Activated T-helper 17 cell treated with anti-CD3 and anti-CD28 coated beads, Interleukin-2, amount 50 U/mL, for 72 hours (primary cell): ENCODE results near the gene SPACA6. TPM values are rescaled to one million over a fixed set of nuclear protein-coding genes. Genes with fewer than 3 reads are reported as not detected.
"Not testable (repeated sequence)": the region's sequence is repeated elsewhere in the genome, so short reads cannot be mapped to it uniquely, and the experiment has no call there.

Source experiments
- ATAC-seq: fragments of 150-1000 bp; cut with Tn5 transposase; replicated peaks from 2 replicates; pipeline ENCODE4 v1.10.0; 2021; ENCODE audit warnings: mild to moderate bottlenecking, moderate library complexity
- H3K27ac Mint-ChIP-seq: one replicate; pipeline ENCODE4 v1.8.0; 2022; ENCODE audit warnings: mixed read lengths
- H3K27me3 Mint-ChIP-seq: one replicate; pipeline ENCODE4 v1.8.0; 2022; ENCODE audit warnings: mixed read lengths
- H3K36me3 Mint-ChIP-seq: one replicate; pipeline ENCODE4 v1.8.0; 2022; ENCODE audit warnings: low read depth, mild to moderate bottlenecking, mixed read lengths
- H3K4me1 Mint-ChIP-seq: one replicate; pipeline ENCODE4 v1.8.0; 2022; ENCODE audit warnings: mixed read lengths
- H3K4me3 Mint-ChIP-seq: one replicate; pipeline ENCODE4 v1.8.0; 2022; ENCODE audit warnings: mild to moderate bottlenecking, mixed read lengths
- H3K9me3 Mint-ChIP-seq: one replicate; pipeline ENCODE4 v1.8.0; 2022; ENCODE audit warnings: mixed read lengths
- total RNA-seq, 2 donors: library from RNA; stranded (reverse); gene quantifications; one replicate each; pipeline ENCODE4 v1.2.3, GENCODE V29; 2022

Gene SPACA6
- total RNA-seq, 2 donors from 2014 or later, result 3.2 to 18.3 TPM

DNA sequence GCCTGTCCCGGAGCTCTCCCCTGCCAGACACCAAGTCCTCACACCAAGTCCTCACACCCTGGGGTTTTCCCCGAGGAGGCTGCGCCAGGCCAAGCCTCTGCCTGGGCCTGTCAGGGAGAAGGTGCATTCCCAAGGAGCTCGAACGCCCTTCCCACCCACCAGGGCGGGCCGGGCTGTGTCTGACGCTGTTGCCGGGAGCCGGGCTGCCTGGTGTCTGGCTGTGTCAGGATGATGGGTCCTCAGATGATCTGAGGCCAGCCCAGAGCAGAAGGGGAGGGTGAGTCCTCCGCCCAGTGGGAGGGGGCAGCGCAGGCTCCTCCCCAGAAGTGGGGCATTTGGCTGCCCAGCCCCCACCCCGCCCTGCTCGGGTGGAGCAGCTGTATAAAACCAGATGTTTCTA, 32.9 kb downstream of the SPACA6 start:
- peaks cover 3% of the 10 kb centered on the region for H3K9me3 Mint-ChIP-seq
- no peak overlapping the region for H3K4me3 Mint-ChIP-seq
- H3K4me1 Mint-ChIP-seq, result no peaks in the 10 kb centered on the region
- ATAC-seq, result no peak
- H3K27me3 Mint-ChIP-seq, result peaks cover 42% of the 10 kb centered on the region
- no peak overlapping the region for H3K27ac Mint-ChIP-seq
- no peaks in the 10 kb centered on the region for H3K36me3 Mint-ChIP-seq

DNA sequence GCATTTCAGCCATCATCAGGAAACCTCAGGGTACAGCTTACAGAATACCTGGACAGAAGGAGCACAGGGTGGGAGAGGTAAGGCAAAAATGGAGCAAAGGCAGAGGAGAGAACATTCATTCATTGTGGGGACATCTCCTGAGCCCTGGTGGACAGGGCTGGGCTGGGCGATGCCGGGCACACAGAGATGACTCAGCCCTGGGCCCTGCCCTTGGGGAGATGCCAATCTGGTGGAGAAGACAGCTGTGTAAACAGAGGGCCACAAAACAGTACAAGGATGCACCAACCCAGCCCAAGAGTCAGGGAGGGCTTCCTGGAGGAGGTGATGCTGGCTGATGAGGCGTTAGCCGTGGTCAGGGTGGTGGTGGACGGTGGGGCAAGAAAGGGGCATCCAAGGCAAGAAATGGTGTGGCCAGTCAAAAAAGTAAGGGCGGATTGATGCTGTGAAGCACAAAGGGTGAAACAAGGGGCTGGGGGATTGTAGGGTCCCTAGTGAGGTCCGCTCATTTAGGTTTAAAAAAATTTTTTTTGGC, 34.3 kb downstream of the SPACA6 start:
- no peak overlapping the region for H3K4me3 Mint-ChIP-seq
- peaks cover 3% of the 10 kb centered on the region for H3K9me3 Mint-ChIP-seq
- no peaks in the 10 kb centered on the region for H3K36me3 Mint-ChIP-seq
- no peaks in the 10 kb centered on the region for H3K4me1 Mint-ChIP-seq
- H3K27me3 Mint-ChIP-seq, result peaks cover 42% of the 10 kb centered on the region
- no peak for ATAC-seq
- H3K27ac Mint-ChIP-seq, result no peak overlapping the region

DNA sequence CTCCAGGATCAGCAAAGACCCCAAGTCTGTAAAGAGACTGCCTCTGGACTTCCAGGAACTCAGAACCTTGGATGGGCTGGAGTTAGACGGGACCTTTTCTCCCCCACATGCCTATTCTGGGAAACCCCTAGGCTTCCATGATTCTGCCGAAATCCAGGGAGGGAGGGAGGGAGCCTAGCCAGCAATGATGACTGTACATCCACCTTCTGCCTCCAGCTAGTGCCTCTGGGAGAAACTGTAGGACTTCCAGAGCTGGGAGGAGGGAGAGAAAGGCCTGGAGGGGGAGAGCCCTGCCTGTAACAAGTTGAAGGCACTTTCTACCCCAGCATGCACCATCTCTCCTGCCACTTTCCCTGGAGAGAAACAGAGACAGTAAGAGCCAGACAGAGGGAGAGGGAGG, 36.7 kb downstream of the SPACA6 start:
- Mint-ChIP-seq H3K4me1 (no peaks in the 10 kb centered on the region), H3K27ac (no peak overlapping the region), H3K9me3 (peaks cover 3% of the 10 kb centered on the region), H3K4me3 (no peak overlapping the region), H3K36me3 (no peaks in the 10 kb centered on the region), H3K27me3 (peaks cover 25% of the 10 kb centered on the region)
- no peak for ATAC-seq

DNA sequence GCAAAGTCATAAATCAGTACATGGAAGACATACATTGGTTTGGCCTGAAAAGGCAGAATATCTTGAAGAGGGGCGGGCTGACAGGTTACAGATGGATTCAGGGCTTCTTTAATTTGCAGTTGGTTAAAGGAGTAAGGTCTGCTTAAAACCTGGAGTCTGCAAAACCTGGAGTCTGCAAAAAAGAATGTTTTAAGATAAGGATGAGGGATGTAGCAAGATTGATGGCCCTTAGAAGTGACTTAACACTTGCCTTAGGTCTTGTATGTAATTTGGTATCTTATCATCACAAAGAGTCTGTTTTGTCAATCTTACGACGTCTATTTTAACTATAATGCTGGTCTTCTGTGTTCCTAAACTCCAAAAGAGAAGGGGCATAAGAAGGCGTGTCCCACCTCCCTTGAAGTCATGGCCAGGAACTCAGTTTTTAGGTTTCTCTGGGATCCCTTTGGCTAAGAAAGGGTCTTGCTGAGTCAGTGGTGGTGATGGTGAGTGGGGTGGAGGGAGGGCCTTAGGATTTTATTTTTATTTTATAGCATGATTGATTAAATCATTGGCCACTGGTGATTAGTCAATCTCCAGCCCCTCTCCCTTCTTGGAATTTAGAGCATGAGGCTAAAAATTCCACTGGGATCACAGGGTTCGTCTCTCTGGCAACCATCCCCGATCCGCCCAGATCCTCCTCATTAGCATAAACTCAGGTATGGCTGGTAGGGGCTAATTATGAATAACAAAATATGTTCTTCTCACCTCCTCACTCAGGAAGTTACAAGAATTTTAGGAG, 40.8 kb downstream of the SPACA6 start:
- peaks cover under 1% of the 10 kb centered on the region for H3K9me3 Mint-ChIP-seq
- H3K27ac Mint-ChIP-seq, result no peak overlapping the region
- H3K4me1 Mint-ChIP-seq, result no peaks in the 10 kb centered on the region
- H3K36me3 Mint-ChIP-seq, result no peaks in the 10 kb centered on the region
- ATAC-seq, result no peak
- no peak overlapping the region for H3K4me3 Mint-ChIP-seq
- H3K27me3 Mint-ChIP-seq, result peaks cover 14% of the 10 kb centered on the region

DNA sequence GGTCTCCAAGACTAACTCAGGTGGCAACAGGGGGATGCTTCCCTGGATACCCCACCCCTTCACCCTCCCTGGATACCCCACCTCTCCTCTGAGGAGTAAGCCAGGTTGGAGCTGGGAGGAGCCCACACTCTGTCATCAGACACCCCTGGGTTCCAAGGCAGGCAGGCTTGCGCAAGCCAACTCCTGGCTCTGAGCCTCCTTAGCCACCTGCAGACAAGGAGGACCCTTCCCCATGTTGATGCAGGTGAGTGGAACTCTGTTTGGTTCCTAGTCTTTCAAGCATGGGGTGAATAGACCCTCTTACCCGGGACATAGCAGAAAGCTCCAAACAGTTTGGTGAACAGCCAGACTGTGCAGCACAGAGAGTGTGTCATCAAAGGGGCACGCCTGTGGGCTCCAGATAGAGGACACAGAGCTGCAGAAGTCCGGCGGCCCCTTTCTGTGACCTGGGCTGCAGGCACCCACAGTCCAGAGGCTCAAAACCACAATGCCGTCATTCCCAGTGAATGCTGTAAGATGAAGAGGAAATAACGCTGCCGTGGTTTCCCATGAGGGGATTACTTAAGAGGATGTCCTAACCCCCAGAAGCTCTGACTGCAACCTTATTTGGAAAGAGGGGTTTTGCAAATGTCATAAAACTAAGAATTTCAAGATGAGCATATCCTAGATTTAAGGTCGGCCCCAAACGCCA, 42.8 kb downstream of the SPACA6 start:
- ATAC-seq, result no peak
- no peak overlapping the region for H3K4me3 Mint-ChIP-seq
- peaks cover 17% of the 10 kb centered on the region for H3K27me3 Mint-ChIP-seq
- no peaks in the 10 kb centered on the region for H3K4me1 Mint-ChIP-seq
- H3K36me3 Mint-ChIP-seq, result no peaks in the 10 kb centered on the region
- H3K27ac Mint-ChIP-seq, result no peak overlapping the region
- H3K9me3 Mint-ChIP-seq, result no peaks in the 10 kb centered on the region

DNA sequence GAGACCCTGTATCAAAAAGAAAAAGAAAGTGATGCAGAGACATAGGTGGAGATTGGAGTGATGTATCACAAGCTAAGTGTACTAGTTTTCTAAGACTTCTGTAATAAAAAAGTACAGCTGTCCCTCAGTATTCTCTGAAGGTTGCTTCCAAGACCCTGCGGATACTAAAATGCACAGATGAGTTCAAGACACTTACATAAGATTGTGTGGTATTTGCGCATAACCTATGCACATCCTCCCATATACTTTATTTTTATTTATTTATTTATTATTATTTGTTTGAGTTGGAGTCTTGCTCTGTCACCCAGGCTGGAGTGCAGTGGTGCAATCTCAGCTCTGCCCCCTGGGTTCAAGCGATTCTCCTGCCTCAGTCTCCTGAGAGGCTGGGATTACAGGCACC, 44.3 kb downstream of the SPACA6 start:
- no peaks in the 10 kb centered on the region for H3K9me3 Mint-ChIP-seq
- no peaks in the 10 kb centered on the region for H3K4me1 Mint-ChIP-seq
- H3K36me3 Mint-ChIP-seq, result no peaks in the 10 kb centered on the region
- ATAC-seq, result no peak
- H3K27me3 Mint-ChIP-seq, result peaks cover 17% of the 10 kb centered on the region
- H3K4me3 Mint-ChIP-seq, result no peak overlapping the region
- H3K27ac Mint-ChIP-seq, result no peak overlapping the region

DNA sequence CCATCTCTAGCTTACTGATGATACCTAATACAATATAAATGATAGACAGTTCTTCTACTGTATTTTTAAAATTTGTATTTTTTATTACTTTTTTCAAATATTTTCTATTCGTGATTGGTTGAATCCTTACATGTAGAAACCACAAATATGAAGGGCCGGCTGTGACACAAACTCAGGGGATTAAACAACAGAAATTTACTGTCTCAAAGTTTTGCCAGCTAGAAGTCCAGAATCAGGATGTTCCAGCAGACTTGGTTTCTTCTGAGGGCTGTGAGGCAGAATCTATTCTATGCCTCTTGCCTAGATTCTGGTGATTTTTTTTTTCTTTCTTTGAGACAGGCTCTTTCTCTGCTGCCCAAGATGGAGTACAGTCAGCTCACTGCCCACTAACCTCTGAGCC, 44.8 kb downstream of the SPACA6 start:
- no peak overlapping the region for H3K27ac Mint-ChIP-seq
- peaks cover 17% of the 10 kb centered on the region for H3K27me3 Mint-ChIP-seq
- no peaks in the 10 kb centered on the region for H3K4me1 Mint-ChIP-seq
- ATAC-seq, result no peak
- H3K36me3 Mint-ChIP-seq, result no peaks in the 10 kb centered on the region
- no peaks in the 10 kb centered on the region for H3K9me3 Mint-ChIP-seq
- H3K4me3 Mint-ChIP-seq, result no peak overlapping the region

DNA sequence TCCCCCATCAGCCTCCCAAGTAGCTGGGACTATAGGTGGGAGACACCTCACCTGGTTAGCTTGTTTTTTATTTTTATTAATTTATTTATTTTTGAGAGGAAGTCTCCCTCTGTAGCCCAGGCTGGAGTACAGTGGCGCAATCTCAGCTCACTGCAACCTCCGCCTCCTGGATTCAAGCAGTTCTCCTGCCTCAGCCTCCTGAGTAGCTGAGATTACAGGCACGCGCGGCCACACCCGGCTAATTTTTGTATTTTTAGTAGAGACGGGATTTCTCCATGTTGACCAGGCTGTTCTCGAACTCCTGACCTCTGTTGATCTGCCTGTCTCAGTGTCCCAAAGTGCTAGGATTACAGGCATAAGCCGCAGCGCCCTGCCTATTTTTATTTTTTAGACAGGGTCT, 45.4 kb downstream of the SPACA6 start:
- not testable (repeated sequence) for H3K9me3 Mint-ChIP-seq, ATAC-seq, H3K4me1 Mint-ChIP-seq, H3K36me3 Mint-ChIP-seq, H3K4me3 Mint-ChIP-seq, H3K27ac Mint-ChIP-seq
- H3K27me3 Mint-ChIP-seq, result peaks cover 17% of the 10 kb centered on the region

DNA sequence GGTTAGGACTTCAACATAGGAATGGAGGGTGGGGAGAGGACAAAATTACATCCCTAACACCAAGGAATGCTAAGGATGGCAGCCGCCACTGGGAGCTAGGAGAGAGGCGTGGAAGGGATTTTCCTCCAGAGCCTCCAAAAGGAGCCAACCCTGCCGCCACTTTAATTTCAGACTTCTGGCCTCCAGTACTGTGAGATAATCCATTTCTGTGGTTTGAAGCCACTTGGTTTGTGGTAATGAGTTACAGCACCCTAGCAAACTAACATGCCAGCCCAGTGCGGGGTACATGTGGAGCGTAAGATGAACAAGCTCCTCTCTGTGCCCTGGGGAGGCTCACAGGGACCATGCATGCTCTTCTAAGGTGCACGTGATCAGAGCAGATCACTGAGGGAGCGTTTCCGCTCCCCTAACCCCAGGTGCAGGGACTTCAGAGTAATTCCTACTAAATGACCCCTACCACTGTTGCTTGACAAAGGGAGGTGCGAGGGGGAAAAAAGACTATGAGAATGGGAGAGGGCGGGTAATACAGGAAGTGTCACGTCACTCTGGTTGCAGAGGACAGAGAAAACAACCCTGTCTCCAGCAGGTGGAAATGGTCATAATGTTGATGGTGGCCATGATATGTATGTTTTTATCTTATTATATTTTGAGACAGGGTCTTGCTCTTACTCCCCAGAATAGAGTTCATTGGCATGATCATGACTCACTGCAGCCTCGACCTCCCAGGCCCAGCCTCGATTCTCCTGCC, 46.5 kb downstream of the SPACA6 start:
- peaks cover 17% of the 10 kb centered on the region for H3K27me3 Mint-ChIP-seq
- no peak overlapping the region for H3K4me3 Mint-ChIP-seq
- ATAC-seq, result no peak
- H3K9me3 Mint-ChIP-seq, result no peaks in the 10 kb centered on the region
- no peaks in the 10 kb centered on the region for H3K36me3 Mint-ChIP-seq
- H3K4me1 Mint-ChIP-seq, result no peaks in the 10 kb centered on the region
- no peak overlapping the region for H3K27ac Mint-ChIP-seq

DNA sequence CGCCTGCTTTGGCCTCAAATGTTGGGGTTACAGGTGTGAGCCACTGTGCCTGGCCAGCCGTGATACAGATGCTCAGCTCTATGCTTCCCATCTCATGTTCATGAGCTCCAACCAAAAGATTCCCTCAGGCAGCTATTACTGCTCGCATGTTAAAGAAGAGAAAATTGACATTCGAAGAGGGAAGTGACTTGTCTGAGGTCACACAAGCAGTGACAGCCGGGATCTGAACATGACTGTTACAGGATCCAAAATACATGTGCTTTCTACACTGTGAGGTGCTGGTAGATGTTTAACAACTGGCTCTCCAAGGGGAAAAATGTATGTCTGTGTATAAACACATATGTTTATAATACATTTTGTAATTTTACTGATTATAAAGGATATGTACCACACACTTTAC, 47.2 kb downstream of the SPACA6 start:
- Mint-ChIP-seq H3K4me1 (no peaks in the 10 kb centered on the region), H3K9me3 (no peaks in the 10 kb centered on the region), H3K27ac (no peak overlapping the region), H3K4me3 (no peak overlapping the region), H3K27me3 (peaks cover 17% of the 10 kb centered on the region), H3K36me3 (no peaks in the 10 kb centered on the region)
- no peak for ATAC-seq

DNA sequence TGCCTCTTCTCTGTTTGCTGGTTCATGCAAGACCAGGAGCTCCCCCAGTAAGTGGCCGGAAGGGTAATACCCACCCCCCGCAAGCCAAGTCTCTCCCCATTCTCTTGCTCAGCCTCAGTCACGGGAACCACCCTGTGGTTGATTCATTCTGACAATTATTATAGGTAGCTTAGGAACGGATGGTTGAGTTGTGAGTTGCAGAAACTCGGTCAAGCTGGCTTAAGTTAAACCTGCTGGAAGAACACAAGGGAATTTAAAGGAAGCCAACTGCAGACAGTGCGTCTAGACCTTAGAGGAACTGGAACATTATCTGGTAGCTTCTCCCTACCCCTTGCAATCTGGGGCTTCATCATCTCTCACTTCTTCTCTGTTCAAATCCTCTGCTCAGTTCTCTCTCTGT, 49.7 kb downstream of the SPACA6 start:
- H3K36me3 Mint-ChIP-seq, result no peaks in the 10 kb centered on the region
- no peak overlapping the region for H3K4me3 Mint-ChIP-seq
- no peaks in the 10 kb centered on the region for H3K4me1 Mint-ChIP-seq
- no peak overlapping the region for H3K27ac Mint-ChIP-seq
- no peak for ATAC-seq
- no peaks in the 10 kb centered on the region for H3K9me3 Mint-ChIP-seq
- H3K27me3 Mint-ChIP-seq, result peaks cover 12% of the 10 kb centered on the region

DNA sequence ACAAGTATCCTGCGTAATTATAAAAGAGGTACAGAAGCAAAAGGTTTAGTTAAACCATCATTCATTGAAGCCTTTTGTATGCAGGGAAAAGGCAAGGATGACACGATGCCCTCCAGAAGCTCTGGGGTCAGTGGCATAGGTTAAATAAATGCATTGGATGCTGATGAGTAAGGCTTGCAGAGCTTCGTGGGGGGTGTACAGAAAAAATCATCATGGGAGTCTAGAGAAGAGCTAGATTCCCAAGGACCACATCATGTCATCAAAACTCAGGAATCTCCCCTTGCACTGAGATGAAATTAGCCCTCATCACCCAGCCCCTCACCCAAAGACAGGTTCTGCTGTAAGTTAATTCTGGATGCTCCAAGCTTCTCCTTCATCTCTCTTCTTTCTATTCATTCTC, 50.3 kb downstream of the SPACA6 start:
- no peaks in the 10 kb centered on the region for H3K36me3 Mint-ChIP-seq
- H3K27me3 Mint-ChIP-seq, result peaks cover 12% of the 10 kb centered on the region
- no peaks in the 10 kb centered on the region for H3K9me3 Mint-ChIP-seq
- ATAC-seq, result no peak
- no peaks in the 10 kb centered on the region for H3K4me1 Mint-ChIP-seq
- no peak overlapping the region for H3K27ac Mint-ChIP-seq
- H3K4me3 Mint-ChIP-seq, result no peak overlapping the region

DNA sequence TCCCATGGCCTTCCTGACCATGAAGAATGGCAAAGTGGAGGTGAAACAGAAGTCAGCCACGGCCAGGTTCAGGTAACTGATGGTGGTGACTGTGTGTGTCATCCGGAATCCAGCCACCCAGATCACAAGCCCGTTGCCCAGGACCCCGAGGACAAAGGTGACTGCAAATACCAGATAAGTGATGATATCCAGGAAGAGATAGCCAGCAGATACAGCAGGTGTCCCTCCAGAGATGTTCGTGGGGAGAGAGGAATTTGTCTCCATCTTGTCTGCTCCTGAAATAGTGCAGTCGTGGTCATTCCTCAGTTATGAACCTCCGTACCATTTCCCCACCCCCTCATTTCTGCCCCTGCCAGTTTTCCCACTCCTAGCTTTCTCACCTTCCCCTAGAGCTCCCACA, 53.6 kb downstream of the SPACA6 start:
- Mint-ChIP-seq H3K4me3 (no peak overlapping the region), H3K27ac (no peak overlapping the region), H3K27me3 (peaks cover 16% of the 10 kb centered on the region), H3K9me3 (no peaks in the 10 kb centered on the region), H3K4me1 (no peaks in the 10 kb centered on the region), H3K36me3 (no peaks in the 10 kb centered on the region)
- ATAC-seq, result no peak

DNA sequence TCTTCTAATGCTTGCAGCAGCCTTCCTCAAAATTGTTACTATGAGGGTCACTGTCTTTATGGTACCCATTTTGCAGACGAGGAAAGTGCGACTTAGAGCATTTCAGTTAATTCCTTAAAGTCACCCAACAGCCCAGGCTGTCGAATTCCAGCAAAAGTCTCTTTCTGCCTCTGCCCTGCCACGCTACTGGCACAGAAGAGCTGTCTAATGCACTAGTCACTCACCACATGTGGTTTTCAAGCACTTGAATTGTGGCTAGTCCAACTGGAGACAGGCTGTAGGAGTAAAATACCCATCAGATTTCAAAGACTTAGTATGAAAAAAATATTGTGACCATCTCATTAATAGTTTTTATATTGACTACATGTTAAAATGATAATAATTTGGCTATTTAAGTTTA, 56.8 kb downstream of the SPACA6 start:
- no peak overlapping the region for H3K4me3 Mint-ChIP-seq
- peaks cover 16% of the 10 kb centered on the region for H3K27me3 Mint-ChIP-seq
- no peak overlapping the region for H3K27ac Mint-ChIP-seq
- no peak for ATAC-seq
- H3K4me1 Mint-ChIP-seq, result no peaks in the 10 kb centered on the region
- H3K36me3 Mint-ChIP-seq, result no peaks in the 10 kb centered on the region
- no peaks in the 10 kb centered on the region for H3K9me3 Mint-ChIP-seq
